SK-N-SH treated with all-trans-retinoic acid at 6 μM for 48 hours (cell line): ENCODE measurements around the gene CTBS.
A peak's percentile ranks its signal among the peaks of the same experiment; 100 is the strongest.

Experiments used
- ATAC-seq: fragments of 200-7000 bp; cut with Tn5 transposase; 3 replicates; pipeline ENCODE4 v1.9.1; 2020; ENCODE audit warnings: mild to moderate bottlenecking, moderate library complexity
- ARNTL ChIP-seq: fragments of 450-650 bp; formaldehyde crosslinking; IDR thresholded peaks from 2 replicates; pipeline ENCODE4 v1.5.0; 2020; ENCODE audit warnings: low read depth, mild to moderate bottlenecking, moderate library complexity, borderline replicate concordance
- BACH2 ChIP-seq: fragments of 250-450 bp; sonication (Bioruptor Pico); IDR thresholded peaks from 2 replicates; pipeline ENCODE4 v1.9.0; 2021; ENCODE audit warnings: mild to moderate bottlenecking, borderline replicate concordance
- CREB5 ChIP-seq: fragments of 250-450 bp; sonication (Bioruptor Pico); IDR thresholded peaks from 2 replicates; pipeline ENCODE4 v1.5.1; 2020; ENCODE audit warnings: low read depth, mild to moderate bottlenecking, moderate library complexity
- CSDC2 ChIP-seq: fragments of 250-450 bp; sonication (Bioruptor Pico); IDR thresholded peaks from 2 replicates; pipeline ENCODE4 v1.5.0; 2020; ENCODE audit warnings: mild to moderate bottlenecking, moderate library complexity
- CSRNP3 ChIP-seq: fragments of 250-450 bp; sonication (Bioruptor Pico); IDR thresholded peaks from 2 replicates; pipeline ENCODE4 v1.5.1; 2021; ENCODE audit warnings: mild to moderate bottlenecking, moderate library complexity
- ESRRG ChIP-seq: fragments of 250-450 bp; sonication (Bioruptor Pico); IDR thresholded peaks from 2 replicates; pipeline ENCODE4 v1.6.1; 2021; ENCODE audit warnings: mild to moderate bottlenecking
- GLIS3 ChIP-seq: fragments of 250-450 bp; sonication (Bioruptor Pico); IDR thresholded peaks from 2 replicates; pipeline ENCODE4 v1.5.0; 2020; ENCODE audit warnings: mild to moderate bottlenecking, moderate library complexity
- ISL1 ChIP-seq: fragments of 250-450 bp; sonication (Bioruptor Pico); IDR thresholded peaks from 2 replicates; pipeline ENCODE4 v2.1.2; 2022; ENCODE audit warnings: mild to moderate bottlenecking, moderate library complexity
- OSR1 ChIP-seq: fragments of 250-450 bp; sonication (Bioruptor Pico); IDR thresholded peaks from 2 replicates; pipeline ENCODE4 v1.8.0; 2022; ENCODE audit warnings: moderate library complexity, mild to moderate bottlenecking, inconsistent platforms
- PATZ1 ChIP-seq: fragments of 250-450 bp; sonication (Bioruptor Pico); IDR thresholded peaks from 2 replicates; pipeline ENCODE4 v1.8.0; 2020; ENCODE audit warnings: mild to moderate bottlenecking, moderate library complexity, borderline replicate concordance
- POU6F1 ChIP-seq: fragments of 250-450 bp; sonication (Bioruptor Pico); IDR thresholded peaks from 2 replicates; pipeline ENCODE4 v1.8.0; 2021; ENCODE audit warnings: low read depth, mild to moderate bottlenecking, moderate library complexity, borderline replicate concordance
- PPARA ChIP-seq: fragments of 250-450 bp; sonication (Bioruptor Pico); IDR thresholded peaks from 2 replicates; pipeline ENCODE4 v1.5.0; 2020; ENCODE audit warnings: mild to moderate bottlenecking, borderline replicate concordance
- RARB ChIP-seq: fragments of 250-450 bp; sonication (Bioruptor Pico); IDR thresholded peaks from 2 replicates; pipeline ENCODE4 v1.8.0; 2021; ENCODE audit warnings: mild to moderate bottlenecking, moderate library complexity
- SNAI2 ChIP-seq: fragments of 250-450 bp; sonication (Bioruptor Pico); IDR thresholded peaks from 2 replicates; pipeline ENCODE4 v1.5.0; 2020; ENCODE audit warnings: mild to moderate bottlenecking, moderate library complexity
- TCF4 ChIP-seq: fragments of 250-450 bp; sonication (Bioruptor Pico); IDR thresholded peaks from 2 replicates; pipeline ENCODE4 v1.8.0; 2021; ENCODE audit warnings: mild to moderate bottlenecking, moderate library complexity, borderline replicate concordance
- TOX ChIP-seq: fragments of 250-450 bp; sonication (Bioruptor Pico); IDR thresholded peaks from 2 replicates; pipeline ENCODE4 v1.8.0; 2021; ENCODE audit warnings: mild to moderate bottlenecking, moderate library complexity, borderline replicate concordance
- TSHZ2 ChIP-seq: fragments of 250-450 bp; sonication (Bioruptor Pico); IDR thresholded peaks from 2 replicates; pipeline ENCODE4 v1.5.0; 2020; ENCODE audit warnings: mild to moderate bottlenecking, moderate library complexity
- ZC3H10 ChIP-seq: fragments of 250-450 bp; sonication (Bioruptor Pico); IDR thresholded peaks from 2 replicates; pipeline ENCODE4 v1.5.1; 2021; ENCODE audit warnings: mild to moderate bottlenecking, moderate library complexity
- ZFP3 ChIP-seq: fragments of 250-450 bp; sonication (Bioruptor Pico); IDR thresholded peaks from 2 replicates; pipeline ENCODE4 v1.5.0; 2020; ENCODE audit warnings: mild to moderate bottlenecking, moderate library complexity
- ZFP30 ChIP-seq: fragments of 450-650 bp; formaldehyde crosslinking; IDR thresholded peaks from 2 replicates; pipeline ENCODE4 v1.5.0; 2022; ENCODE audit warnings: mild to moderate bottlenecking, moderate library complexity
- ZNF565 ChIP-seq: fragments of 450-650 bp; formaldehyde crosslinking; conservative IDR thresholded peaks from 2 replicates; pipeline ENCODE4 v1.5.0; 2020; ENCODE audit warnings: low read depth, mild to moderate bottlenecking, moderate library complexity
- ZNF70 ChIP-seq: fragments of 450-650 bp; formaldehyde crosslinking; IDR thresholded peaks from 2 replicates; pipeline ENCODE4 v1.5.0; 2020; ENCODE audit warnings: mild to moderate bottlenecking, moderate library complexity
- ZNF8 ChIP-seq: fragments of 450-650 bp; formaldehyde crosslinking; IDR thresholded peaks from 2 replicates; pipeline ENCODE4 v1.5.0; 2020; ENCODE audit warnings: mild to moderate bottlenecking, moderate library complexity

The CTBS gene

GRCh38 chr1:84505493-84506001 is 68.7 kb downstream of the CTBS start:
- peak; percentile 63 for ATAC-seq
- no peak for TF ChIP-seq CSDC2 (CRISPR knock-in tag)
- TF ChIP-seq ARNTL (CRISPR knock-in tag), result no peak
- no peak for TF ChIP-seq BACH2
- TF ChIP-seq ZNF8 (CRISPR knock-in tag), result no peak
- no peak for TF ChIP-seq PATZ1 (CRISPR knock-in tag)
- no peak for TF ChIP-seq ZC3H10 (CRISPR knock-in tag)
- no peak for TF ChIP-seq RARB (CRISPR knock-in tag)
- TF ChIP-seq OSR1 (CRISPR knock-in tag), result no peak
- no peak for TF ChIP-seq TOX (CRISPR knock-in tag)
- TF ChIP-seq TCF4 (CRISPR knock-in tag), result no peak
- no peak for TF ChIP-seq GLIS3
- TF ChIP-seq ZNF565 (CRISPR knock-in tag), result no peak
- no peak for TF ChIP-seq ZNF70 (CRISPR knock-in tag)

GRCh38 chr1:84504580-84505492 is 69.4 kb downstream of the CTBS start:
- TF ChIP-seq ZNF70 (CRISPR knock-in tag), result no peak
- no peak for TF ChIP-seq GLIS3
- no peak for TF ChIP-seq PATZ1 (CRISPR knock-in tag)
- TF ChIP-seq SNAI2 (CRISPR knock-in tag), result no peak
- TF ChIP-seq ESRRG (CRISPR knock-in tag), result no peak
- TF ChIP-seq CSDC2 (CRISPR knock-in tag), result no peak
- TF ChIP-seq POU6F1 (CRISPR knock-in tag), result no peak
- TF ChIP-seq CSRNP3 (CRISPR knock-in tag), result no peak
- no peak for TF ChIP-seq TOX (CRISPR knock-in tag)
- no peak for TF ChIP-seq BACH2
- TF ChIP-seq ISL1 (CRISPR knock-in tag), result no peak
- TF ChIP-seq ZNF565 (CRISPR knock-in tag), result no peak
- TF ChIP-seq ZC3H10 (CRISPR knock-in tag), result no peak
- TF ChIP-seq TSHZ2 (CRISPR knock-in tag), result no peak
- no peak for TF ChIP-seq ZNF8 (CRISPR knock-in tag)
- TF ChIP-seq PPARA (CRISPR knock-in tag), result no peak
- no peak for TF ChIP-seq CREB5
- TF ChIP-seq ZFP3 (CRISPR knock-in tag), result no peak
- no peak for TF ChIP-seq ZFP30 (CRISPR knock-in tag)

More at GRCh38 chr1:84504580-84505492, 69.4 kb downstream of the CTBS start:
- ATAC-seq, result peak; percentile 24
